HG02763 (cell line): ENCODE data around the gene GRPEL2.
"Not testable (repeated sequence)": the region's sequence is repeated elsewhere in the genome, so short reads cannot be mapped to it uniquely, and the experiment has no call there.

Experiments used
- ATAC-seq: cut with Tn5 transposase; IDR thresholded peaks from one replicate; pipeline ENCODE4 v1.9.1; 2021; ENCODE audit warnings: mild to moderate bottlenecking, moderate library complexity; ENCODE audit not compliant: unreplicated experiment

GRPEL2 gene

GRCh38 chr5:149392718-149393117 lies 47.4 kb downstream of the GRPEL2 start:
- no peak for ATAC-seq

DNA sequence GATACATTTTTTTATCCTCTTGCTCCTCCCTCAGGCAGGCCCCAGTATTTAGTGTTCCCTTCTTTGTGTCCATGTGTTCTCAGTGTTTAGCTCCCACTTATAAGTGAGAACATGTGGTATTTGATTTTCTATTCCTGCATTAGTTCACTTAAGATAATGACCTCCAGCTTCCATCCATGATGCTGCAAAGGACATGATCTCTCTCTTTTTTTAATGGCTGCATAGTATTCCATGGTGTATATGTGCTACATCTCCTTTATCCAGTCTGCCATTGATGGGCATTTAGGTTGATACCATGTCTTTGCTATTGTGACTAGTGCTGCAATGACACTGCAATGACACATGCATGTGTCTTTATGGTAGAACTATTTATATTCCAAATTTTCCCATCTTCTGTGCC lies 49.7 kb downstream of the GRPEL2 start:
- not testable (repeated sequence) for ATAC-seq

DNA sequence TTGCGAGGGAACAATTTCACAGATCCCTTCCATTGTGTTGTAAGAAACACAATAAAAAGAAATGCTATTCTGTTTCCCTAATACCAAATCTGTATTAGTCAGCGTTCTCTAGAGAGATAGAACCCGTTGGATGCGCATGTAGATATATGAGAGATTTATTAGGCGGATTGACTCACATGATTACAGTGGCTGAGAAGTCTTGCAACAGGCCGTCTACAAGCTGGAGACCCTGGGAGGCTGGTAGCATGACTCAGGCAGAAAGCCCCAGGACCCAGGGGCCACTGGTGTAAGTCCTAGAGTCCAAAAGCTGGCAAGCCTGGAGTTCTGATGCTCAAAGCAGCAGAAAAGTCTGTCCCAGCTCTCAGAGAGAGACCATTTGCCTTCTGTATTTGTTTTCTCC lies 52.2 kb downstream of the GRPEL2 start:
- ATAC-seq: no peak

DNA sequence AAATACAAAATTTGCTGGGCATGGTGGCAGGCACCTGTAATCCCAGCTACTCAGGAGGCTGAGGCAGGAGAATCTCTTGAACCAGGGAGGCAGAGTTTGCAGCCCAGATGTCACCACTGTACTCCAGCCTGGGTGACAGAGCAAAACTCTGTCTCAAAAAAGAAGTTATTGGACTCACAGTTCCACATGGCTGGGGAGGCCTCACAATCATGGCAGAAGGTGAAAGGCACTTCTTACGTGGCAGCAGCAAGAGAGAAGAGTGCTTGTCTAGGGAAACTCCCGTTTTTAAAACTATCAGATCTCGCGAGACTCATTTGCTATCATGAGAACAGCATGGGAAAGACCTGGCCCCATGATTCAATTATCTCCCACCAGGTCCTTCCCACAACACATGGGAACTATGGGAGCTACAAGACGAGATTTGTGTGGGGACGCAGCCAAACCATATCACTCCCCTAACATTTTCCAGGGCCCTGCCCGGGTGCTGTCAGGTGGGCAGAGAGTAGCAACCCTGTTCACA lies 53.5 kb downstream of the GRPEL2 start:
- not testable (repeated sequence) for ATAC-seq

DNA sequence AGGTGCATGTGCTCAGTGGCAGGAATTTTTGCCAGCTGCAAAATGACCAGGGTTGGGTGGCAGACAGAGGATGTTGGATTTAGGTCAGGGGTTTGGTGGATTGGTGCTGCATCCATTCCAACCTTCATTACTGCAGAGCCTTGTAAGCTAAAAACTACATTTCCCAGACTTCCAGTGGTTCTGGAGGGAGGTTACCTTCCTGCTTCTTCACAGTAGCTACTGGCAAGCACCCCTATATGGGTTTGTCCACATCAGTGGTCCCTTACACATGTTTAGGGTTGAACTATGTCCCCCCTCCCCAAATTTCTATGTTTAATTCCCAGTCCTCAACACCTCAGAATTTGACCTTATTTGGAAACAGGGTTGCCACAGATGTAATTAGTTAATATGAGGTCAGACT lies 54.5 kb downstream of the GRPEL2 start:
- no peak for ATAC-seq

GRCh38 chr5:149400304-149400703 lies 55.0 kb downstream of the GRPEL2 start:
- ATAC-seq: no peak

GRCh38 chr5:149401051-149401450 lies 55.8 kb downstream of the GRPEL2 start:
- ATAC-seq: no peak

DNA sequence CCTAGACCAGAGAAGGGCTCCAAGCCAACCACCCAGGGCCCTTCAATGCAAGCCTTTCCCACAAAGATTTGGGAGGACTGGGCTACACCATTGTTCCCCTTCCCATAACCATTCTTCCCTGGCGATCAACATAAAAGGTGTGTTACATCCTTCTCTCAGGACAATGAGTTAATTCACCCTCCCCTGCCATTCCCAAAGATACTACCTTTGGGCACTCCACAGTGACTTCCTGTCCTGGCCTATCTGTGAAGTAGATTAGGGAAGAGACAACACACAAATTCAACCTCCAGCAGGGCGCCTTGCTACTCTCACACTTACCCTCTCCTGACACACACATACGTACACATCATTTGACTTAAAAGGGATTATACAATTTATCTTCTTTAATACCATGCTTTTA lies 57.0 kb downstream of the GRPEL2 start:
- no peak for ATAC-seq
